Measurements from ENCODE around the gene CC2D2A.

CC2D2A gene

DNA sequence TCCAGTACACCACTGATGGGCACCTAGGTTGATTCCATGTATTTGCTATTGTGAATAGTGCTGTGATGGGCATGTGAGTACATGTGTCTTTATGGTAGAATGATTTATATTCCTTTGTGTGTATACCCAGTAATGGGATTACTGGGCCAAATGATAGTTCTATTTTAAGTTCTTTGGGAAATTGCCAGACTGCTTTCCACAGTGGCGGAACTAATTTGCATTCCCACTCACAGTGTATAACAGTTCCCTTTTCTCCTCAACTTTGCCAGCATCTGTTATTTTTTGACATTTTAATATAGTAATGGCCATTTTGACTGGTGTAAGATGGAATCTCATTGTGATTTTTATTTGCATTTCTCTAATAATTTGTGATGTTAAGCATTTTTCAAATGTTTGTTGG lies 25.9 kb downstream of the CC2D2A start:
- H3K4me3 ChIP-seq (ENCODE audit: low read depth, low read length), result no peak overlapping the region
- TF ChIP-seq, protein P1, sequence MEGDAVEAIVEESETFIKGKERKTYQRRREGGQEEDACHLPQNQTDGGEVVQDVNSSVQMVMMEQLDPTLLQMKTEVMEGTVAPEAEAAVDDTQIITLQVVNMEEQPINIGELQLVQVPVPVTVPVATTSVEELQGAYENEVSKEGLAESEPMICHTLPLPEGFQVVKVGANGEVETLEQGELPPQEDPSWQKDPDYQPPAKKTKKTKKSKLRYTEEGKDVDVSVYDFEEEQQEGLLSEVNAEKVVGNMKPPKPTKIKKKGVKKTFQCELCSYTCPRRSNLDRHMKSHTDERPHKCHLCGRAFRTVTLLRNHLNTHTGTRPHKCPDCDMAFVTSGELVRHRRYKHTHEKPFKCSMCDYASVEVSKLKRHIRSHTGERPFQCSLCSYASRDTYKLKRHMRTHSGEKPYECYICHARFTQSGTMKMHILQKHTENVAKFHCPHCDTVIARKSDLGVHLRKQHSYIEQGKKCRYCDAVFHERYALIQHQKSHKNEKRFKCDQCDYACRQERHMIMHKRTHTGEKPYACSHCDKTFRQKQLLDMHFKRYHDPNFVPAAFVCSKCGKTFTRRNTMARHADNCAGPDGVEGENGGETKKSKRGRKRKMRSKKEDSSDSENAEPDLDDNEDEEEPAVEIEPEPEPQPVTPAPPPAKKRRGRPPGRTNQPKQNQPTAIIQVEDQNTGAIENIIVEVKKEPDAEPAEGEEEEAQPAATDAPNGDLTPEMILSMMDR (IDR thresholded peaks at IDR 0.05; ENCODE audit: borderline replicate concordance, insufficient read depth, low read depth, low read length), result no peak

DNA sequence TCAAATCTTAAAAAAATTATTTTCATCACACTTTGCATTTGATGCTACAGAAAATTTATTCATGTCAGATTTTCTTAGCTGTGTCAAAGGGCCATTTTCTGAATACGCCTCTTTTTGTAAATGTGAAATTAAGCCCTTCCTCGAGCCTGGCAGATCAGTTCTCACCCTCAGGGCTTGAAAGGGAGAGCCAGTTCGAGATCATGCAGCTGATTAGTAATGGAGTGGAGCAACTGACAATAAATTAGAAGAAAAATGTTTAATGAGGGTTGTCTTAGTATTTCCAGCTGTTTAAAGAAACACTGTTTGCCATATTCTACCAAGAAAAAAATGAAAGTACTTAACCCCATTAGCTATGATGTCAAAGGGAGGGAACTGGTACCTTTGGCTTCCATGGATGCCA lies 28.7 kb downstream of the CC2D2A start:
- TF ChIP-seq, protein P1 (IDR thresholded peaks at IDR 0.05; ENCODE audit: borderline replicate concordance, insufficient read depth, low read depth, low read length), result no peak
- no peak overlapping the region for H3K4me3 ChIP-seq (ENCODE audit: low read depth, low read length)

DNA sequence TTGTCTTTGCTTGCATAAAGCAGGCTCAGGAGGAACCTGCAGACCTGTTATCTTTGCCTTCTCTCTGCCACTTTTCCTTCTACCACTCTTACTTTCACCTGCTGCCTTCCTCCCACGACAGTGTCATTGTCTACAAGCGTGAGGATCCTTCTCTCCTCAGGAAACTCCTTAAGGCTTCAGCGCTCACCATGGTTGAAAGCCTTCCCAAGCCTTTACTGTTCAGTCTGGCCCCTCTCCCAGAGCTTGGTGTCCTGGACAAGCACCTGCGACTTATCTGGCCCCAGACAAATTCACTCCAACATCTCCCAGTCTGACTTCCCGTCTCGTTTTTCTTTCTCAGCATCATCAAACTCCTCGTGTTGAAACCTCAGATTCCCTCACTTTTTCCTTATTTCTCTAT lies 31.0 kb downstream of the CC2D2A start:
- no peak overlapping the region for H3K4me3 ChIP-seq (ENCODE audit: low read depth, low read length)
- TF ChIP-seq, protein P1 (IDR thresholded peaks at IDR 0.05; ENCODE audit: borderline replicate concordance, insufficient read depth, low read depth, low read length), result no peak

DNA sequence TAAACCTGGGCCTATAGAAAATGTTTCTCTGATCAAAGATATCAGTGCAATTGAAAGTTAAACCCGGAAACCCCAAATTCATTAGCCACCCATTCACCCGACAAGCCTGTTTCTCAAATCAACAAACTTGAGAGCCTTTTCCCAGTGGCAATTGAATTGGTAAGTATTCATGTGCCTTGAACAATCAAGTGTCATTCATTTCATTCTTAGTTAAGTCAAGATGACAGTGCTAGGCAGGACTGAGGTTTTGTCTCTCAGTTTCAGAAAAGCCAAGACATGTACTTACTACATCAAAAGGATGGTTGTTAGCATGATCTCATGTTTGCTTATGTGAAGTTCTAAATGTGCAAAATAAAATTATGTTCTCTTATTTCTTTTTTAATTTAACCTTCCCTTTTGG lies 32.3 kb downstream of the CC2D2A start:
- TF ChIP-seq, protein P1 (IDR thresholded peaks at IDR 0.05; ENCODE audit: borderline replicate concordance, insufficient read depth, low read depth, low read length), result no peak
- no peak overlapping the region for H3K4me3 ChIP-seq (ENCODE audit: low read depth, low read length)

DNA sequence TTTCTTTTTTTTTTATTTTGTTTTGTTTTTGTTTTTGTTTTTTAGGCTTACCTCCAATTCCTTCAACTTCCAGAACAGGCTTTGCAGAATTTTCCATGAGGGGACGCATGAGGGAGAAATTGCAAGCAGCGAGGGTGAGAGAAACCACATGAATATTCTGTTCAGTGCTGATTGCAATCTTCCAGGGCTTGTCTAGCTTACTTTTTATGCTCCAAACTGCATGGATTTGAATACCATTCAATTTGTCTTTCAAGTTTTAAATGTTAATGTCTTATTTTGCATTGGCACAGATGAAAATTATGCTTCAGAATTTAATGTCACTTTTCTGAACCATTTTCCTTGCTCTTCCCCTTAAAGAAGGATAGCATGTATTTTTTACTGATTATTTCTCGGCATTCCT lies 32.7 kb downstream of the CC2D2A start:
- TF ChIP-seq, protein P1 (IDR thresholded peaks at IDR 0.05; ENCODE audit: borderline replicate concordance, insufficient read depth, low read depth, low read length), result no peak
- no peak overlapping the region for H3K4me3 ChIP-seq (ENCODE audit: low read depth, low read length)

DNA sequence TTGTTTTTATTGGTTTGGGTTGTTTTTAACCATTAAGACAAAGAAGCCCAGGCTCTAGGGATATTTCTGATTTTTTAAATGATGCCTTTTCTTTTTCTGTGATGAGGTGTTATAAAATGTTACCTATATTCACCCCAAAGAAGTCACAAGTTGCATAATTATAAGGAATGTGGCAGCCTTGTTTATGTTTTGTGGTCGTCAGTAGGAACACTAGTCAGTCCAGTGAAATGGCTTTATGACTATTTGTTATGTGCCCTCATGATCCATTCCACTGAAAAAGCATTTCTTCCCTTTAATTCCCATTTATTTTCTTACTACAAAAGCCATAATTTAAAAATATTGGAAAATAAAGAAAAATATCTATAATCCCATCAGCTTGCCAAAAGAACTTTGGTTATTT lies 34.4 kb downstream of the CC2D2A start:
- TF ChIP-seq, protein P1 (IDR thresholded peaks at IDR 0.05; ENCODE audit: borderline replicate concordance, insufficient read depth, low read depth, low read length), result no peak
- no peak overlapping the region for H3K4me3 ChIP-seq (ENCODE audit: low read depth, low read length)

DNA sequence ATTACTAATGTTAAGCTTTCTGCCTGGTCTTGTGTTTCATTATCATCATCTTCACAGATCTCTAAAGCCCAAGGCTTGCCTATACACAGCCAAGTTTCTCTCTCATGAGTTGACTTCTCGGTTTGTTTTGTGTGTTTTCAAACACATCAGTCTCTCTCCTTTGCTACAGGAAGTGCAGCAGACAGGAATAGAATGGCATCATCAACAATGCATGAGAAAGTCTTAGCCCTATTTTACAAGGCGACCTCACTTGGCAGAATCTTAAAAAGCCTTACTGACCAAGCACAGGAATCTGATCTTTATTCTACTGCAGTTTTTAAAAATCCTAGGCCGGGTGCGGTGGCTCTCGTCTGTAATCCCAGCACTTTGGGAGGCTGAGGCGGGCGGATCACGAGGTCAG lies 36.8 kb downstream of the CC2D2A start:
- no peak overlapping the region for H3K4me3 ChIP-seq (ENCODE audit: low read depth, low read length)
- TF ChIP-seq, protein P1 (IDR thresholded peaks at IDR 0.05; ENCODE audit: borderline replicate concordance, insufficient read depth, low read depth, low read length), result no peak
